ENCODE measurements around the gene SND1.

Gene SND1

DNA sequence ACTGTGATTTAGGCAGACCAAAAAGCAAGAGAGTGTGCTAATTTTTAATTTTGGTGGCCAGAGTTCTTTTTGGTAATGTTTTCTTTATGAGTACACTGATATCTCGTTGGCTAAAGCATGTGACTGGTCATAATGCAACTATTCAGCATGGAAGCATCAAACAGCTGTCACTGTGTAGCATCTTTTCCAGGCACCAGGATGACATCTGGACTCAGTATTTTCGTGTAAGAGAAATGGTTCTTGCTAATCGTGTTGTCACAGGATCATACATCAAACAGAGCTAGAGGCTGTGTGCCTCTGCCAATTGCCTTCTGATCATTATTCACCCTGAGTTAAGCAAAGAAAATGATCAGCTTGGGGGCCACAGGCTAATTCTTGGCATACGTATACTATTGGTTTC, 118.9 kb downstream of the SND1 start:
- TF ChIP-seq CTCF (IDR thresholded peaks at IDR 0.05; ENCODE audit: borderline replicate concordance, insufficient read depth, low read depth, low read length), result no peak
- H3K4me3 ChIP-seq (ENCODE audit: low read depth, low read length), result no peak overlapping the region

DNA sequence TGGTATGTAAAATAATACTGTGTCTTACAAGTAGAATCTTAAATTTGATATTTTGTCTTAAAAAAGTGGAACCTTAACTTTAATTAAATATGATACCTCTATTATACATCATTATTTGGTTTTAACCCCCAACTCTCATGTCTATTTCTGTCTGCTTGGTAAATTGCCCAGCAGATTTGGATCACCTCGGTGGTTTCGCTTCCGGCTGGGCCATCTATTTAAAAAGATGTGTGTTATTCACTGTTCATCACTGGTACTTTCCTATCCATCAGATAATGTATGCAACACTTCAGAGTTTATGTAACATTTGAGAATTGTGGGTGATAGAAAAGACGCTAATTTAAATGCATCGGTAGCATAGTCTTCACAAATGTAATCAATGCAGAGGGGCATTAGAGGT, 119.7 kb downstream of the SND1 start:
- no peak overlapping the region for H3K4me3 ChIP-seq (ENCODE audit: low read depth, low read length)
- TF ChIP-seq CTCF (IDR thresholded peaks at IDR 0.05; ENCODE audit: borderline replicate concordance, insufficient read depth, low read depth, low read length), result no peak

DNA sequence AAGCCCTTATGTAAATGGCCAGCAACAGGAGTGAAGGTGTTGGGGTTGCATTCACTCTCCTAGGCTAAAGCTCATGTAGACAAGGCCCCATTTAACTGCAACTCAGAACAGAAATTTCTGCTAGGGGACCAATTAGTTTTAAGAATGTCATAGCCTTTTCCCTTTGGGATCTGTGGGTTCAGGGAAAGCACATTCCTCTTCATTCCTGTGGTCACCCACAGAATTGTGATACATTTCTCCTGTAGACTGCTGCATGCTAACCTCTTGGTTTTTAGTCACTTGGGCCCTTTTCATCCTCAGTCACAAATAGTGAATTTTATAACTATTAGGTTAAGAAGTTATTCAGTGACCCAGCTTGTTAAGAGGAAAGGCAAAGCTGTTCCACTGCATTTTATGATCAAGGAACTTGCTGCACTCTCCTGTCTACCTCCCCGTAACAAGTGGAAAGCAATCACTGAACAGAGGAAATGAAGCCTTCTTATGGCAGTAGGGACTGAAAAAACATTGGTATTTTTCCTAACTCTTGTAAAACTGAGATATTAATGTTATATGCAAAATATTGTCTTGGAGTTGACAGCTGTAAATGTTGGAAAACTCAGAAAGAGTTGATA, 124.9 kb downstream of the SND1 start:
- H3K4me3 ChIP-seq (ENCODE audit: low read depth, low read length), result no peak overlapping the region
- no peak for TF ChIP-seq CTCF (IDR thresholded peaks at IDR 0.05; ENCODE audit: borderline replicate concordance, insufficient read depth, low read depth, low read length)

DNA sequence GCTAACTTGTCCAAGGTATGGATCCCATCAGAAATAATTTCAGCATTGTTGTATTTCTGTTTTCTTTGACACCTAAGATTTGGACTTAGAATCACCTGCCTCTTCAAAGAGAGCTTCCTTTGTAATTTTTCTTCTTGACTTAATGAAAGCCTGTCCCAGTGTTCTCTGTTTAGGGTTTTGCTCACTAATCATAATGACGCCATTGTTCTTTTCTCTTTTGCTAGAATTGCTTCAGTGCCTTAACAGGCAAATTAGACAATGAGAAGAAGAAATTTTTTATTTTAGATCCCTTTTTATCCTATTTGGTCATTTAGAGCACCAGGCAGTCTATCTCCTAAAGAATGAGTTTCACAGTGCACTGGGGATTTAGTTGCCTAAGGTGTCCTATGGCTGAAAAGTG, 128.5 kb downstream of the SND1 start:
- TF ChIP-seq CTCF (IDR thresholded peaks at IDR 0.05; ENCODE audit: borderline replicate concordance, insufficient read depth, low read depth, low read length), result no peak
- H3K4me3 ChIP-seq (ENCODE audit: low read depth, low read length), result no peak overlapping the region

DNA sequence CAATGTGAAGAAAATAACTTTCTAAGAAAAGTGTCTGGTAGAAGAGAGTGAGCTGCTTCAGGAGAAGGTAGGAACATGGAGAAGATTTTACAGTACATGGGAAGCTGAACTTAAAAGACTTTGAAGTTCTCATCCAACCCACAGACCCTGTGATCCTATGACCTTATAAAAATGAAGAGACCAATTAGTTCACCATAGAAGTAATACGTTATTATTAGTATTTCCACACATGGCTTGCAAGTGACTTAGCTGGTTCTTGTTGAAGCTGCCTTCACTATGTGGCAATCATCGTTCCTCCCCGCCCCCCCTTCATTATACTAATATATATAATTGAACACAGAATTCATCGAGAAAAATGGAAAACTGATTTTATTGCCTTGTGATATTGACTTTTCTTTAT, 129.1 kb downstream of the SND1 start:
- no peak overlapping the region for H3K4me3 ChIP-seq (ENCODE audit: low read depth, low read length)
- no peak for TF ChIP-seq CTCF (IDR thresholded peaks at IDR 0.05; ENCODE audit: borderline replicate concordance, insufficient read depth, low read depth, low read length)

DNA sequence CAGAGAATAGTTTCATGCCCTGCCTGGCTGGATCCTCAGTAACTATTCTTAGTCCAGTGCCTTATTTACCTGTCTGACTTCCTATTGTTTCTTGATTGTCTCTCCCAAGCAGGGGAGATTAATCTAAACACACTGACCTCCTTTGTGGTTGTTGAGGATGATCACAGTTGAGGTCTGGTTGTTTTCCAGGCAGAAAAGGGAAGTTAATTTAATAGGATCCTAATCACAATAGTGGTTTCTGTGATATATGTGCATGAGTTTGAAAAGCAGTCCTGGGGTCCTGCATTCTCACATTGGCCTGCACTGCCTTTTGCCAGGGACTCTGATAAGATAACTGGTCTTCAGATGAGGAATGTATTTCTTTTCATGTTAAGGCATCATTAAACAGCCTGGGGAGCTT, 130.1 kb downstream of the SND1 start:
- no peak overlapping the region for H3K4me3 ChIP-seq (ENCODE audit: low read depth, low read length)
- no peak for TF ChIP-seq CTCF (IDR thresholded peaks at IDR 0.05; ENCODE audit: borderline replicate concordance, insufficient read depth, low read depth, low read length)

GRCh38 chr7:127782654-127783559, 130.9 kb downstream of the SND1 start:
- no peak for TF ChIP-seq CTCF (IDR thresholded peaks at IDR 0.05; ENCODE audit: borderline replicate concordance, insufficient read depth, low read depth, low read length)
- no peak overlapping the region for H3K4me3 ChIP-seq (ENCODE audit: low read depth, low read length)

Data from GM12875 (cell line).